Type B pancreatic cell (in vitro differentiated cells): Measurements from ENCODE around the gene CDC42BPB. TPM values are rescaled to one million over a fixed set of nuclear protein-coding genes. Genes with fewer than 3 reads are reported as not detected.

Experiments used
- DNase-seq: peaks from one replicate; pipeline ENCODE4 v3.0.0; 2021; ENCODE audit warnings: mixed read lengths; ENCODE audit not compliant: unreplicated experiment; ENCODE audit errors: extremely low spot score
- H3K27ac Mint-ChIP-seq: 2 replicates; pipeline ENCODE4 v1.8.0; 2021; ENCODE audit warnings: mild to moderate bottlenecking, mixed read lengths
- H3K27me3 Mint-ChIP-seq: 2 replicates; pipeline ENCODE4 v1.8.0; 2021; ENCODE audit warnings: mixed read lengths
- H3K36me3 Mint-ChIP-seq: 2 replicates; pipeline ENCODE4 v1.8.0; 2021; ENCODE audit warnings: mixed read lengths
- H3K4me1 Mint-ChIP-seq: one replicate; pipeline ENCODE4 v1.8.0; 2021; ENCODE audit warnings: mixed read lengths; ENCODE audit not compliant: unreplicated experiment
- H3K4me3 Mint-ChIP-seq: 2 replicates; pipeline ENCODE4 v1.8.0; 2021; ENCODE audit warnings: mild to moderate bottlenecking, mixed read lengths
- H3K9me3 Mint-ChIP-seq: 2 replicates; pipeline ENCODE4 v1.8.0; 2021; ENCODE audit warnings: mixed read lengths
- CTCF ChIP-seq: fragments of 200-600 bp; sonication (generic); conservative IDR thresholded peaks from 2 replicates; pipeline ENCODE4 v1.5.0; 2021; ENCODE audit warnings: antibody characterized with exemption, mild to moderate bottlenecking
- total RNA-seq: library from RNA; stranded (reverse); gene quantifications from 2 replicates; pipeline ENCODE4 v1.2.1, GENCODE V29; 2021; ENCODE audit warnings: low replicate concordance

The CDC42BPB gene
- total RNA-seq, 1 donor from 2014 or later = 88.6 TPM

GRCh38 chr14:102926104-102926503, 131.2 kb downstream of the CDC42BPB start:
- H3K4me1 Mint-ChIP-seq = no peaks in the 10 kb centered on the region

GRCh38 chr14:102925646-102926045, 131.7 kb downstream of the CDC42BPB start:
- Mint-ChIP-seq H3K27ac (peak overlapping the region; percentile 3), H3K4me1 (no peaks in the 10 kb centered on the region), H3K36me3 (no peaks in the 10 kb centered on the region), H3K27me3 (peaks cover 18% of the 10 kb centered on the region), H3K4me3 (no peak overlapping the region), H3K9me3 (no peaks in the 10 kb centered on the region)
- DNase-seq = no peak
- no peak for TF ChIP-seq CTCF

More at GRCh38 chr14:102926104-102926503, 131.2 kb downstream of the CDC42BPB start:
- H3K27me3 Mint-ChIP-seq = peaks cover 23% of the 10 kb centered on the region
- no peak for DNase-seq
- H3K4me3 Mint-ChIP-seq = no peak overlapping the region
- H3K36me3 Mint-ChIP-seq = no peaks in the 10 kb centered on the region
- peak overlapping the region; percentile 3 for H3K27ac Mint-ChIP-seq
- TF ChIP-seq CTCF = no peak
- H3K9me3 Mint-ChIP-seq = no peaks in the 10 kb centered on the region

GRCh38 chr14:102924632-102925588, 132.4 kb downstream of the CDC42BPB start:
- peak; percentile 49 for TF ChIP-seq CTCF

GRCh38 chr14:102923925-102924486, 133.3 kb downstream of the CDC42BPB start:
- Mint-ChIP-seq H3K27me3 (peaks cover 18% of the 10 kb centered on the region), H3K27ac (no peak overlapping the region), H3K9me3 (no peaks in the 10 kb centered on the region), H3K4me3 (no peak overlapping the region), H3K36me3 (no peaks in the 10 kb centered on the region), H3K4me1 (no peaks in the 10 kb centered on the region)
- TF ChIP-seq CTCF = no peak
- DNase-seq = no peak

More at GRCh38 chr14:102924632-102925588, 132.4 kb downstream of the CDC42BPB start:
- H3K4me1 Mint-ChIP-seq = no peaks in the 10 kb centered on the region
- peaks cover 18% of the 10 kb centered on the region for H3K27me3 Mint-ChIP-seq
- no peak overlapping the region for H3K4me3 Mint-ChIP-seq
- no peak overlapping the region for H3K27ac Mint-ChIP-seq
- H3K9me3 Mint-ChIP-seq = no peaks in the 10 kb centered on the region
- no peak for DNase-seq
- H3K36me3 Mint-ChIP-seq = no peaks in the 10 kb centered on the region

GRCh38 chr14:102923201-102923924, 134.0 kb downstream of the CDC42BPB start:
- TF ChIP-seq CTCF = no peak
- DNase-seq = no peak
- Mint-ChIP-seq H3K36me3 (no peaks in the 10 kb centered on the region), H3K27me3 (peaks cover 14% of the 10 kb centered on the region), H3K4me1 (no peaks in the 10 kb centered on the region), H3K27ac (no peak overlapping the region), H3K4me3 (no peak overlapping the region), H3K9me3 (no peaks in the 10 kb centered on the region)
